Measurements from ENCODE around the gene MRPL14.

GRCh38 chr6:44075647-44076355 is 51.5 kb downstream of the MRPL14 start:
- TF ChIP-seq CTCF (IDR thresholded peaks at IDR 0.05) (no peak), POLR2A (IDR thresholded peaks at IDR 0.05) (no peak)
